ENCODE results near the gene IL13.
"Not testable (repeated sequence)": the region's sequence is repeated elsewhere in the genome, so short reads cannot be mapped to it uniquely, and the experiment has no call there.

Gene IL13

DNA sequence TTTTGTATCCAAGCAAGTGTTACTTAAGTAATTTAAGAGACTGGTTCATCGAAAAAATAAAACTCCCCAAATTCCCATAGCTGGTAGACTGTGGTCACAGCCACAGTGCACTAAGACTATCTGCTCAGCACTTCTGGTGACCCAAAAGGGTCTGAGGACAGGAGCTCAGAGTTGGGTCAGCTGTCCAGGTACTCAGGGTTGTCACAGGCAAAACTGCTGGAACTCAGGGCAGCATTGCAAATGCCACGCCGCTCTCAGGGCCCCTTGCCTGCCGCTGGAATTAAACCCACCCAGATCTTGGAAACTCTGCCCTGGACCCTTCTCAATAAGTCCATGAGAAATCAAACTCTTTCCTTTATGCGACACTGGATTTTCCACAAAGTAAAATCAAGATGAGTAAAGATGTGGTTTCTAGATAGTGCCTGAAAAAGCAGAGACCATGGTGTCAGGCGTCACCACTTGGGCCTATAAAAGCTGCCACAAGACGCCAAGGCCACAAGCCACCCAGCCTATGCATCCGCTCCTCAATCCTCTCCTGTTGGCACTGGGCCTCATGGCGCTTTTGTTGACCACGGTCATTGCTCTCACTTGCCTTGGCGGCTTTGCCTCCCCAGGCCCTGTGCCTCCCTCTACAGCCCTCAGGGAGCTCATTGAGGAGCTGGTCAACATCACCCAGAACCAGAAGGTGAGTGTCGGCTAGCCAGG lies at the start of gene IL13:
Gene IL13 (plus strand): TSS at position 498 of the 705 bp plus-strand sequence. CDS start 14 bp downstream, at position 512.
- H3K9ac ChIP-seq (ENCODE audit: low read length), result no peak within 1 kb of the TSS
- no peak within 1 kb of the TSS for H3K4me3 ChIP-seq (ENCODE audit: low read length)
- H3K36me3 ChIP-seq (ENCODE audit: control insufficient read depth, insufficient read depth, low read length), result no peaks in the 10 kb centered on the region
- H3K27me3 ChIP-seq (ENCODE audit: control insufficient read depth, insufficient read depth, low read length), result peaks cover 6% of the 10 kb centered on the region
- peaks cover 3% of the 10 kb centered on the region for H3K4me1 ChIP-seq (ENCODE audit: control insufficient read depth, insufficient read depth, low read length)
- no peak within 1 kb of the TSS for H3K27ac ChIP-seq (ENCODE audit: low read depth, low read length)

DNA sequence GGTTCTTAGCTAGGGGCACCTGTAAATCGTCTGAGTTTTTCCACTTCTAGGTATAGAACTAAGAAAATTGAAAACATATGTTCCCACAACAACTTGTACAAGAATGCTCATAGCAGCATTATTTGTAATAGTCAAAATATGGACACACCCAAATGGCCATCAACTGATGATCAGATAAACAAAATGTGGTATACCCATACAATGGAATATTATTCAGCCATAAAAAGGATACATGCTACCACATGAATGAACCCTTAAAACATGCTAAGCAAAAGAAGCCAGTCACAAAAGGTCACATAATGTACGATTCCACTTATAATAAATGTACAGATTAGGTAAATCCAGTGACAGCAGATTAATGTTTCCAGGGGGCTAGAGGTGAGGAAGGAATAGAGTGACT lies 46.0 kb upstream of the IL13 start:
- Histone ChIP-seq H3K4me3 (ENCODE audit: low read length) (no peak overlapping the region), H3K27ac (ENCODE audit: low read depth, low read length) (no peak overlapping the region), H3K27me3 (ENCODE audit: control insufficient read depth, insufficient read depth, low read length) (no peaks in the 10 kb centered on the region), H3K9ac (ENCODE audit: low read length) (no peak overlapping the region), H3K36me3 (ENCODE audit: control insufficient read depth, insufficient read depth, low read length) (peaks cover 13% of the 10 kb centered on the region), H3K4me1 (ENCODE audit: control insufficient read depth, insufficient read depth, low read length) (no peaks in the 10 kb centered on the region)

DNA sequence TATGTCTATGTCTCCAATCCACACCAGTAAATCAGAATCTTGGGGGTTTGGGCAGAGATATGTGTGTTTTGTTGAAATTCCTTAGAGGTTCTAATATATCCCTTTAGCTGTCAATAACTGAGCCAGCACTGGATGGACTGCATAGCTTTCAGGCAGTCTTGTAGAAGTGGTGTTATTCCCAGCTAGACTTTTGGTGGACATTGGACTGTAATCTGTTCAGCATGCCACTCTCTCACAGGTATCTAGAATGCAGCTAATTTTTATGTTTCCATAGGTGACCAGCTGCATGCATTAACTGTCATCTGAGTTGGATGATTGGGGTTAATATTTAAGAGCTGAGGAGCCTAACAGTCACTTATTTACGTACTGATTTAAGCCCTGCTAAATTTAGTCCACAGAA lies 45.1 kb upstream of the IL13 start:
- Histone ChIP-seq H3K36me3 (ENCODE audit: control insufficient read depth, insufficient read depth, low read length) (peaks cover 12% of the 10 kb centered on the region), H3K9ac (ENCODE audit: low read length) (no peak overlapping the region), H3K4me1 (ENCODE audit: control insufficient read depth, insufficient read depth, low read length) (no peaks in the 10 kb centered on the region), H3K4me3 (ENCODE audit: low read length) (no peak overlapping the region), H3K27ac (ENCODE audit: low read depth, low read length) (no peak overlapping the region), H3K27me3 (ENCODE audit: control insufficient read depth, insufficient read depth, low read length) (no peaks in the 10 kb centered on the region)

DNA sequence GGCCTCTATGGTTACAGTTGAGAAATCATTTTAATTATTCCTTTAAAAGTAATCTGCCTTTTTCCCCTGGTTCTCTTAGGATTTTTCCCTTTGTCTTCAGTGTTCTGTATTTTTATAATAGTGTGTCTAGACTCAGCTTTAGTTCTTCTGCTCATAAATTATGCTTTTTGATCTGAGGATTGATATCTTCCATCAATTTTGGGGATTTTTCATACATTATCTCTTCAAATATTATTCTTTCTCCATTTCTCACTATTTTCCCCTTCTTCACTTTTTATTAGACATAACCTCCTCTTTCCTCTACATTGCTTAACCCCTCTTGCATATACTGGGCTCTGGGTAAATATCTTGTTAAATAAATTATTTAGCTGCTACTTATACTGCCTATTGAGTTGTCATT lies 36.3 kb upstream of the IL13 start:
- H3K36me3 ChIP-seq (ENCODE audit: control insufficient read depth, insufficient read depth, low read length), result peaks cover 2% of the 10 kb centered on the region

GRCh38 chr5:132622608-132623007 lies 35.4 kb upstream of the IL13 start:
- H3K36me3 ChIP-seq (ENCODE audit: control insufficient read depth, insufficient read depth, low read length), result peaks cover 2% of the 10 kb centered on the region
- H3K4me3 ChIP-seq (ENCODE audit: low read length), result no peak overlapping the region
- H3K9ac ChIP-seq (ENCODE audit: low read length), result no peak overlapping the region
- no peaks in the 10 kb centered on the region for H3K4me1 ChIP-seq (ENCODE audit: control insufficient read depth, insufficient read depth, low read length)
- no peaks in the 10 kb centered on the region for H3K27me3 ChIP-seq (ENCODE audit: control insufficient read depth, insufficient read depth, low read length)
- H3K27ac ChIP-seq (ENCODE audit: low read depth, low read length), result no peak overlapping the region

More for the DNA sequence above, 36.3 kb upstream of the IL13 start:
- Histone ChIP-seq H3K27me3 (ENCODE audit: control insufficient read depth, insufficient read depth, low read length) (no peaks in the 10 kb centered on the region), H3K9ac (ENCODE audit: low read length) (no peak overlapping the region), H3K4me3 (ENCODE audit: low read length) (no peak overlapping the region), H3K27ac (ENCODE audit: low read depth, low read length) (no peak overlapping the region), H3K4me1 (ENCODE audit: control insufficient read depth, insufficient read depth, low read length) (no peaks in the 10 kb centered on the region)

DNA sequence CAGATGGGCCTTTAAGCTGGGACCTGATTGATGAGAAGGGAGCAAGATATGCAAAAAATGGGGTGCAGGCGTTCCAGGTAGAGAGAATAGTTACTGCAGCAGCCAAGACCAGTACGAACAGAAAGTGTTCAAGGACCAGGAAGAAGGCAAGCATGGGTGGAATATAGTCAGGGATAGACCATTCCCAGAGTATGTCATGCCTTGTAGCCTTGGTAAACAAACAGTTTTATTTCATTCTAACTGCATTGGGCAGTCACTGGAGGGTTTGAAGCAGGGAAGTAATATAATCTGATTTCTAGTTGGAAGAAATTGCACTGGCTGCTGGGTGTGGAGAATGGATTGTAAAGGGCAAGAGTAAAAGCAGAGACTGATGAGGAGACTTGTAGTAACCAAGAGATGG lies 30.5 kb upstream of the IL13 start:
- Histone ChIP-seq H3K9ac (ENCODE audit: low read length) (no peak overlapping the region), H3K27ac (ENCODE audit: low read depth, low read length) (no peak overlapping the region), H3K27me3 (ENCODE audit: control insufficient read depth, insufficient read depth, low read length) (no peaks in the 10 kb centered on the region), H3K4me3 (ENCODE audit: low read length) (no peak overlapping the region), H3K36me3 (ENCODE audit: control insufficient read depth, insufficient read depth, low read length) (peaks cover 5% of the 10 kb centered on the region), H3K4me1 (ENCODE audit: control insufficient read depth, insufficient read depth, low read length) (no peaks in the 10 kb centered on the region)

DNA sequence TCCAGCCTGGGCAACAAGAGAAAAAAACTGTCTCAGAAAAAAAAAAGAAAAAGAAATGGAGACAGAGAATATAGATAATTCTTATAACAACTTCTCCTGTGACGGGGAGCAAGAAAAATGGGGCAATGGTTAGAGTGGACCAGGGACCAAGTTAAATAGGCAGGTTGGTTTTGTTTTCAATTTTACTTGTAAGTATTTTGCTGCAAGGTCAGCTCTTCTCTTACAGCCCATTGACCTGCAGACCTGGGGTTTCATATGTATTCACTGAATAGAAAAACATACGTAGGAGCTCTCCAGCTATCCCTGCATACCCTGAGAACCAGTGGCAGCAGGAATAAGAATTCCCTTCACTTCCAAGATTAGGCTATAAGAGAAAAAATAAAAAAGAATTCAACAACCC lies 29.2 kb upstream of the IL13 start:
- Histone ChIP-seq H3K27ac (ENCODE audit: low read depth, low read length) (no peak overlapping the region), H3K4me1 (ENCODE audit: control insufficient read depth, insufficient read depth, low read length) (no peaks in the 10 kb centered on the region), H3K9ac (ENCODE audit: low read length) (no peak overlapping the region), H3K4me3 (ENCODE audit: low read length) (no peak overlapping the region), H3K36me3 (ENCODE audit: control insufficient read depth, insufficient read depth, low read length) (peaks cover 5% of the 10 kb centered on the region), H3K27me3 (ENCODE audit: control insufficient read depth, insufficient read depth, low read length) (no peaks in the 10 kb centered on the region)

- Histone ChIP-seq H3K27ac (ENCODE audit: low read depth, low read length) (no peak overlapping the region), H3K4me1 (ENCODE audit: control insufficient read depth, insufficient read depth, low read length) (no peaks in the 10 kb centered on the region), H3K36me3 (ENCODE audit: control insufficient read depth, insufficient read depth, low read length) (peaks cover 5% of the 10 kb centered on the region), H3K4me3 (ENCODE audit: low read length) (no peak overlapping the region), H3K27me3 (ENCODE audit: control insufficient read depth, insufficient read depth, low read length) (no peaks in the 10 kb centered on the region), H3K9ac (ENCODE audit: low read length) (no peak overlapping the region)
Measured at GRCh38 chr5:132629230-132629944, 28.6 kb upstream of the IL13 start.

DNA sequence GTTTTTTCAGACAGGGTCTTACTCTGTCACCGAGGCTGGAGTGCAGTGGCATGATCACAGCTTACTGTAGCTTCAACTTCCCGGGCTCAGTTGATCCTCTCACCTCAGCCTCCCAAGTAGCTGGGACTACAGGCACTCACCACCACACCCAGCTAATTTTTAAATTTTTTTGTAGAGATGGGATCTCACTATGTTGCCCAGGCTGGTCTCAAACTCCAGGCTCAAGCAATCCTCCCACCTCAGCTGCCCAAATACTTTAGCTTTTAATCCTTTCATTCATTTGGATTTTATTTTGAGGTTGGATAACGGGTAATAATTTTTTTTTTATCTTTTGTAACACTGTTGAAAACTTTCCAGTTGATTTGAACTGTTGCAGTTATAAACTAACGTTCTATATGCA lies 24.4 kb upstream of the IL13 start:
- H3K9ac ChIP-seq (ENCODE audit: low read length); H3K27ac ChIP-seq (ENCODE audit: low read depth, low read length); H3K4me1 ChIP-seq (ENCODE audit: control insufficient read depth, insufficient read depth, low read length); H3K4me3 ChIP-seq (ENCODE audit: low read length); H3K27me3 ChIP-seq (ENCODE audit: control insufficient read depth, insufficient read depth, low read length): not testable (repeated sequence)
- H3K36me3 ChIP-seq (ENCODE audit: control insufficient read depth, insufficient read depth, low read length), result peaks cover 18% of the 10 kb centered on the region

DNA sequence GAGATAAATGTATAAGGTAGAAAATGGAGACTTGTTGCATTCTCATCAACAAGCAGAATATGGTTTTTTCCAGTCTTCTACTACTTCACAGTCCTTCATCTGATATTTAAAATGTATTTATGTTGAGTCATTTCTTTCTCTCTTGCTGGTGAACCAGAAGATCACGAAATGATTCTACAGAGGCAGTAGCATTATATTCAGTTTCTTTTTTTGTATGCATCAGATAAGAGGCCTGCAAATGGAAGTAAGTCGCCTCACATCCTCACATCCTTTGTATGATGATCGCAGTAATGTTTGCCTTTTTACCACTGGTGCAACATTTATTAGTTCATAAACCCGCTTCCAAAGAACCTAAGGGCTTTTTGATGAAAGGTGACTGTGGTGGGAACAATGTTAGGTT lies 22.1 kb upstream of the IL13 start:
- H3K36me3 ChIP-seq (ENCODE audit: control insufficient read depth, insufficient read depth, low read length), result peaks cover 22% of the 10 kb centered on the region
- H3K27me3 ChIP-seq (ENCODE audit: control insufficient read depth, insufficient read depth, low read length), result no peaks in the 10 kb centered on the region

DNA sequence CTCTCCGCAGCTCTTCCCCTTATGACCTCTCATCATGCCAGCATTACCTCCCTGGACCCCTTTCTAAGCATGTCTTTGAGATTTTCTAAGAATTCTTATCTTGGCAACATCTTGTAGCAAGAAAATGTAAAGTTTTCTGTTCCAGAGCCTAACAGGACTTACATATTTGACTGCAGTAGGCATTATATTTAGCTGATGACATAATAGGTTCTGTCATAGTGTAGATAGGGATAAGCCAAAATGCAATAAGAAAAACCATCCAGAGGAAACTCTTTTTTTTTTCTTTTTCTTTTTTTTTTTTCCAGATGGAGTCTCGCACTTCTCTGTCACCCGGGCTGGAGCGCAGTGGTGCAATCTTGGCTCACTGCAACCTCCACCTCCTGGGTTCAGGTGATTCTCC lies 20.7 kb upstream of the IL13 start:
- H3K9ac ChIP-seq (ENCODE audit: low read length), result no peak overlapping the region
- peaks cover 22% of the 10 kb centered on the region for H3K36me3 ChIP-seq (ENCODE audit: control insufficient read depth, insufficient read depth, low read length)
- H3K4me3 ChIP-seq (ENCODE audit: low read length), result no peak overlapping the region
- H3K27me3 ChIP-seq (ENCODE audit: control insufficient read depth, insufficient read depth, low read length), result no peaks in the 10 kb centered on the region
- H3K4me1 ChIP-seq (ENCODE audit: control insufficient read depth, insufficient read depth, low read length), result no peaks in the 10 kb centered on the region
- H3K27ac ChIP-seq (ENCODE audit: low read depth, low read length), result no peak overlapping the region

More for the DNA sequence above, 22.1 kb upstream of the IL13 start:
- no peak overlapping the region for H3K27ac ChIP-seq (ENCODE audit: low read depth, low read length)
- H3K4me3 ChIP-seq (ENCODE audit: low read length), result no peak overlapping the region
- no peak overlapping the region for H3K9ac ChIP-seq (ENCODE audit: low read length)
- no peaks in the 10 kb centered on the region for H3K4me1 ChIP-seq (ENCODE audit: control insufficient read depth, insufficient read depth, low read length)

- H3K27ac ChIP-seq (ENCODE audit: low read depth, low read length), result no peak overlapping the region
- H3K4me3 ChIP-seq (ENCODE audit: low read length), result no peak overlapping the region
- H3K4me1 ChIP-seq (ENCODE audit: control insufficient read depth, insufficient read depth, low read length), result no peaks in the 10 kb centered on the region
- no peaks in the 10 kb centered on the region for H3K27me3 ChIP-seq (ENCODE audit: control insufficient read depth, insufficient read depth, low read length)
- no peak overlapping the region for H3K9ac ChIP-seq (ENCODE audit: low read length)
- H3K36me3 ChIP-seq (ENCODE audit: control insufficient read depth, insufficient read depth, low read length), result peaks cover 22% of the 10 kb centered on the region
Measured at GRCh38 chr5:132639706-132640130, 18.3 kb upstream of the IL13 start.

DNA sequence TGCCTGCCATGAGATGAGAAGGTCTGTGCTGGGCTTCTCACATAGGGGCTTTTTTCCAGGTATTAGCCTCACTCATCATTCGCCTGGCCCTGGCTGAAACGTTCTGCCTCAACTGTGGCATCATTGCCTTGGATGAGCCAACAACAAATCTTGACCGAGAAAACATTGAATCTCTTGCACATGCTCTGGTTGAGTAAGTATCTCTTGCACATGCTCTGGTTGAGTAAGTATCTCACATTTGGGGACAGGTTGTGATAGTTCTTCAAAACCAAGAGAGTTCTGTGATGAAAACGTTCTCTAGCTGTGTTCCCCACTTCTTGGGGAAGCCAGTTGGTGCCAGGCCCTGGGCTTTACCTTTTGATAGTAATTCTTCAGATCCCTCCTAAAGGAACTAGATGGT lies 17.4 kb upstream of the IL13 start:
- H3K27ac ChIP-seq (ENCODE audit: low read depth, low read length), result no peak overlapping the region
- H3K9ac ChIP-seq (ENCODE audit: low read length), result no peak overlapping the region
- no peaks in the 10 kb centered on the region for H3K27me3 ChIP-seq (ENCODE audit: control insufficient read depth, insufficient read depth, low read length)
- H3K4me1 ChIP-seq (ENCODE audit: control insufficient read depth, insufficient read depth, low read length), result no peaks in the 10 kb centered on the region
- H3K4me3 ChIP-seq (ENCODE audit: low read length), result no peak overlapping the region
- peaks cover 22% of the 10 kb centered on the region for H3K36me3 ChIP-seq (ENCODE audit: control insufficient read depth, insufficient read depth, low read length)

Data from rectal smooth muscle tissue (tissue), 1 donor.